Measurements from ENCODE around the gene COMMD10.

GRCh38 chr5:116292321-116292720 is 207.5 kb downstream of the COMMD10 start:
- TF ChIP-seq, protein P1, sequence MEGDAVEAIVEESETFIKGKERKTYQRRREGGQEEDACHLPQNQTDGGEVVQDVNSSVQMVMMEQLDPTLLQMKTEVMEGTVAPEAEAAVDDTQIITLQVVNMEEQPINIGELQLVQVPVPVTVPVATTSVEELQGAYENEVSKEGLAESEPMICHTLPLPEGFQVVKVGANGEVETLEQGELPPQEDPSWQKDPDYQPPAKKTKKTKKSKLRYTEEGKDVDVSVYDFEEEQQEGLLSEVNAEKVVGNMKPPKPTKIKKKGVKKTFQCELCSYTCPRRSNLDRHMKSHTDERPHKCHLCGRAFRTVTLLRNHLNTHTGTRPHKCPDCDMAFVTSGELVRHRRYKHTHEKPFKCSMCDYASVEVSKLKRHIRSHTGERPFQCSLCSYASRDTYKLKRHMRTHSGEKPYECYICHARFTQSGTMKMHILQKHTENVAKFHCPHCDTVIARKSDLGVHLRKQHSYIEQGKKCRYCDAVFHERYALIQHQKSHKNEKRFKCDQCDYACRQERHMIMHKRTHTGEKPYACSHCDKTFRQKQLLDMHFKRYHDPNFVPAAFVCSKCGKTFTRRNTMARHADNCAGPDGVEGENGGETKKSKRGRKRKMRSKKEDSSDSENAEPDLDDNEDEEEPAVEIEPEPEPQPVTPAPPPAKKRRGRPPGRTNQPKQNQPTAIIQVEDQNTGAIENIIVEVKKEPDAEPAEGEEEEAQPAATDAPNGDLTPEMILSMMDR (conservative IDR thresholded peaks at IDR 0.05) = no peak
- TF ChIP-seq ZFX (IDR thresholded peaks at IDR 0.05) = no peak
